Placental pericyte (primary cell): Measurements from ENCODE around the gene PPM1K. TPM values are rescaled to one million over a fixed set of nuclear protein-coding genes. Genes with fewer than 3 reads are reported as not detected.

Experiments used
- small RNA-seq: library from RNA; depleted of rRNA; stranded (forward); fragments of <200 nt; gene quantifications from one replicate; pipeline ENCODE3, GENCODE V24; 2012; ENCODE audit warnings: low replicate concordance
- total RNA-seq: library from RNA; depleted of rRNA; stranded (reverse); fragments of >200 nt; gene quantifications from 2 replicates; pipeline ENCODE4 v1.2.3, GENCODE V29; 2012

Gene PPM1K
- total RNA-seq = 24.1 and 25.6 TPM in 2 replicates

GRCh38 chr4:88284439-88285234 lies at the start of gene PPM1K:
Gene PPM1K (minus strand): TSS chr4:88284561. CDS start chr4:88278583, 5,978 bp downstream.

Small RNAs within 50 kb of the gene (small RNA-seq; reads per million reads assigned to genes)
- gene RF00019 = not detected
- 0.26 reads per million for gene RNU6-1298P

Other genes starting within 250 kb of the PPM1K start
- gene ABCG2, start 125.9 kb downstream of the PPM1K start, total RNA-seq = 17.8 and 52.5 TPM in 2 replicates
- gene HERC6, start 94.3 kb upstream of the PPM1K start, total RNA-seq = 7.9 and 12.2 TPM in 2 replicates
- gene HERC5, start 172.6 kb upstream of the PPM1K start, total RNA-seq = 2.0 and 2.2 TPM in 2 replicates
- gene PYURF, start 239.2 kb upstream of the PPM1K start, total RNA-seq = 40.7 and 53.5 TPM in 2 replicates